ENCODE measurements around the gene RPN2. TPM values are rescaled to one million over a fixed set of nuclear protein-coding genes. Genes with fewer than 3 reads are reported as not detected.

The RPN2 gene
- total and polyA plus RNA-seq, 2 donors from 2014 or later, result 175 to 207 TPM

- H3K4me1 ChIP-seq (ENCODE audit: control insufficient read depth in 2 of 3, insufficient read depth in 2 of 3, low read depth in 1 of 3, low read length in 3 of 3), result peaks cover 0 to 3% (median 0%) of the 10 kb centered on the region in 3 donors
- no peak for FAIRE-seq
- intact Hi-C loops (cut with DNase I), result no loop called here
Measured at GRCh38 chr20:37245216-37246150, 66.4 kb downstream of the RPN2 start.

GRCh38 chr20:37246736-37247135 is 67.6 kb downstream of the RPN2 start:
- DNase-seq (no peak), FAIRE-seq (no peak)
- H3K27ac ChIP-seq (ENCODE audit: low read depth in 2 of 2, low read length in 2 of 2), result no peak overlapping the region
- peaks cover 0 to 8% (median 2%) of the 10 kb centered on the region in 3 donors for H3K36me3 ChIP-seq (ENCODE audit: control insufficient read depth in 2 of 3, insufficient read depth in 3 of 3, low read length in 3 of 3)
- intact Hi-C loops (cut with DNase I), result no loop called here
- TF ChIP-seq CTCF (IDR thresholded peaks at IDR 0.05; ENCODE audit: borderline replicate concordance, extremely low read depth, insufficient read depth), result no peak
- peaks cover 0 to 3% (median 0%) of the 10 kb centered on the region in 3 donors for H3K4me1 ChIP-seq (ENCODE audit: control insufficient read depth in 2 of 3, insufficient read depth in 2 of 3, low read depth in 1 of 3, low read length in 3 of 3)
- H3K9ac ChIP-seq (ENCODE audit: low read length in 3 of 3), result no peak overlapping the region
- no peaks in the 10 kb centered on the region for H3K27me3 ChIP-seq (ENCODE audit: control insufficient read depth, insufficient read depth, low read length)
- no peak overlapping the region for H3K4me3 ChIP-seq (ENCODE audit: low read length in 3 of 3)
- H3K9me3 ChIP-seq (ENCODE audit: control insufficient read depth in 2 of 3, insufficient read depth in 1 of 3, low read length in 3 of 3), result no peaks in the 10 kb centered on the region

More at GRCh38 chr20:37245216-37246150, 66.4 kb downstream of the RPN2 start:
- no peak for TF ChIP-seq CTCF (IDR thresholded peaks at IDR 0.05; ENCODE audit: borderline replicate concordance, extremely low read depth, insufficient read depth)
- no peaks in the 10 kb centered on the region for H3K9me3 ChIP-seq (ENCODE audit: control insufficient read depth in 2 of 3, insufficient read depth in 1 of 3, low read length in 3 of 3)
- H3K4me3 ChIP-seq (ENCODE audit: low read length in 3 of 3), result no peak overlapping the region
- DNase-seq, result no peak
- no peak overlapping the region for H3K9ac ChIP-seq (ENCODE audit: low read length in 3 of 3)
- no peak overlapping the region for H3K27ac ChIP-seq (ENCODE audit: low read depth in 2 of 2, low read length in 2 of 2)
- H3K36me3 ChIP-seq (ENCODE audit: control insufficient read depth in 2 of 3, insufficient read depth in 3 of 3, low read length in 3 of 3), result peaks cover 2 to 17% (median 4%) of the 10 kb centered on the region in 3 donors
- H3K27me3 ChIP-seq (ENCODE audit: control insufficient read depth, insufficient read depth, low read length), result no peaks in the 10 kb centered on the region

GRCh38 chr20:37247547-37247946 is 68.4 kb downstream of the RPN2 start:
- FAIRE-seq, result no peak
- Histone ChIP-seq H3K36me3 (ENCODE audit: control insufficient read depth in 2 of 3, insufficient read depth in 3 of 3, low read length in 3 of 3) (peaks cover 0 to under 1% (median 0%) of the 10 kb centered on the region in 3 donors), H3K9ac (ENCODE audit: low read length in 3 of 3) (no peak overlapping the region), H3K4me3 (ENCODE audit: low read length in 3 of 3) (no peak overlapping the region), H3K27ac (ENCODE audit: low read depth in 2 of 2, low read length in 2 of 2) (no peak overlapping the region), H3K4me1 (ENCODE audit: control insufficient read depth in 2 of 3, insufficient read depth in 2 of 3, low read depth in 1 of 3, low read length in 3 of 3) (peaks cover 0 to 3% (median 0%) of the 10 kb centered on the region in 3 donors), H3K27me3 (ENCODE audit: control insufficient read depth, insufficient read depth, low read length) (no peaks in the 10 kb centered on the region), H3K9me3 (ENCODE audit: control insufficient read depth in 2 of 3, insufficient read depth in 1 of 3, low read length in 3 of 3) (no peaks in the 10 kb centered on the region)
- intact Hi-C loops (cut with DNase I), result no loop called here
- no peak for TF ChIP-seq CTCF (IDR thresholded peaks at IDR 0.05; ENCODE audit: borderline replicate concordance, extremely low read depth, insufficient read depth)
- DNase-seq, result no peak

Data from kidney (tissue), 14 donors.